Neuronal stem cell (in vitro differentiated cells): ENCODE data around the gene ADM5.

Experiments used
- DNase-seq: peaks from one replicate; pipeline ENCODE4 v3.0.0-alpha.2; 2013; ENCODE audit warnings: low spot score
- H2AFZ ChIP-seq: one replicate; pipeline ENCODE4 v1.6.1; 2013; ENCODE audit warnings: mild to moderate bottlenecking, low read length, inconsistent platforms
- H2AK5ac ChIP-seq: 2 replicates; pipeline ENCODE4 v1.6.1; 2013; ENCODE audit warnings: low read depth, mild to moderate bottlenecking, inconsistent platforms, low read length, moderate library complexity, mixed read lengths
- H2BK120ac ChIP-seq: 2 replicates; pipeline ENCODE4 v1.6.1; 2013; ENCODE audit warnings: low read depth, mild to moderate bottlenecking, inconsistent platforms, low read length, moderate library complexity, mixed read lengths
- H2BK12ac ChIP-seq: one replicate; pipeline ENCODE4 v1.6.1; 2013; ENCODE audit warnings: low read length, inconsistent platforms
- H2BK15ac ChIP-seq: 2 replicates; pipeline ENCODE4 v1.6.1; 2013; ENCODE audit warnings: mild to moderate bottlenecking, low read length, inconsistent platforms, mixed read lengths
- H2BK5ac ChIP-seq: one replicate; pipeline ENCODE4 v1.6.1; 2013; ENCODE audit warnings: inconsistent platforms, mild to moderate bottlenecking, low read length, moderate library complexity
- H3K14ac ChIP-seq: one replicate; pipeline ENCODE4 v1.6.1; 2013; ENCODE audit warnings: low read length, inconsistent platforms
- H3K18ac ChIP-seq: 2 replicates; pipeline ENCODE4 v1.6.1; 2013; ENCODE audit warnings: low read length, inconsistent platforms
- H3K23ac ChIP-seq: 2 replicates; pipeline ENCODE4 v1.6.1; 2013; ENCODE audit warnings: low read depth, mild to moderate bottlenecking, mixed read lengths, low read length, inconsistent platforms; ENCODE audit not compliant: poor library complexity
- H3K27ac ChIP-seq: replicated peaks from 3 replicates; pipeline ENCODE4 v1.5.1; 2013; ENCODE audit warnings: low read length, inconsistent platforms
- H3K27me3 ChIP-seq, 3 experiments: 2 replicates each; pipeline ENCODE4 v1.6.1; 2013; ENCODE audit warnings: low read length in 3 of 3, mild to moderate bottlenecking in 2 of 3, inconsistent platforms in 1 of 3, low read depth in 1 of 3, mixed read lengths in 1 of 3, moderate library complexity in 1 of 3; ENCODE audit not compliant: control insufficient read depth in 3 of 3, insufficient read depth in 3 of 3
- H3K36me3 ChIP-seq, 2 donors: replicated peaks in 1 of 2; 2 replicates each; pipeline ENCODE4 v1.6.1; 2013; ENCODE audit warnings: low read length in 2 of 2; ENCODE audit not compliant: control insufficient read depth in 2 of 2, insufficient read depth in 2 of 2
- H3K4ac ChIP-seq: 2 replicates; pipeline ENCODE4 v1.6.1; 2013; ENCODE audit warnings: inconsistent platforms, mild to moderate bottlenecking, low read length, moderate library complexity
- H3K4me1 ChIP-seq, 2 donors: 1 replicate in 1 of 2; 2 replicates in 1 of 2; pipeline ENCODE4 v1.6.1; 2013; ENCODE audit warnings: low read length in 2 of 2, low read depth in 1 of 2; ENCODE audit not compliant: control insufficient read depth in 2 of 2, insufficient read depth in 1 of 2
- H3K4me2 ChIP-seq: one replicate; pipeline ENCODE4 v1.6.1; 2013; ENCODE audit warnings: mild to moderate bottlenecking, low read length, inconsistent platforms; ENCODE audit not compliant: insufficient read depth, poor library complexity, severe bottlenecking
- H3K4me3 ChIP-seq, 2 donors: 2 replicates each; pipeline ENCODE4 v1.5.1; 2013; ENCODE audit warnings: low read length in 2 of 2, mild to moderate bottlenecking in 2 of 2, inconsistent platforms in 1 of 2, moderate library complexity in 1 of 2
- H3K79me1 ChIP-seq: one replicate; pipeline ENCODE4 v1.6.1; 2013; ENCODE audit warnings: low read depth, mild to moderate bottlenecking, inconsistent platforms, low read length, moderate library complexity
- H3K9ac ChIP-seq: one replicate; pipeline ENCODE4 v1.6.1; 2013; ENCODE audit warnings: mild to moderate bottlenecking, low read depth, low read length, inconsistent platforms; ENCODE audit not compliant: poor library complexity
- H3K9me3 ChIP-seq, 2 donors: replicated peaks in 1 of 2; 2 replicates each; pipeline versions ENCODE3 to v1.6.1; 2013; ENCODE audit warnings: low read length in 2 of 2, mild to moderate bottlenecking in 2 of 2, inconsistent platforms in 1 of 2, low read depth in 1 of 2, mixed read lengths in 1 of 2, moderate library complexity in 1 of 2; ENCODE audit not compliant: control insufficient read depth in 2 of 2, insufficient read depth in 1 of 2
- H4K8ac ChIP-seq: one replicate; pipeline ENCODE4 v1.6.1; 2013; ENCODE audit warnings: low read depth, mild to moderate bottlenecking, inconsistent platforms, low read length, moderate library complexity
- H4K91ac ChIP-seq: one replicate; pipeline ENCODE4 v1.6.1; 2013; ENCODE audit warnings: low read length, low read depth, mild to moderate bottlenecking, inconsistent platforms; ENCODE audit not compliant: poor library complexity
- WGBS, 2 donors: extraction: QIAGEN DNeasy Blood & Tissue Kit; methylation state at CpG; one replicate each; pipeline ENCODE4 v1.1.7; 2013; ENCODE audit warnings: missing lambda C conversion rate in 2 of 2, mixed read lengths in 1 of 2; ENCODE audit not compliant: insufficient read length in 2 of 2, insufficient replicate concordance in 1 of 2; ENCODE audit errors: extremely low coverage in 2 of 2; 5-methylcytosine and 5-hydroxymethylcytosine counted together

Gene ADM5

DNA sequence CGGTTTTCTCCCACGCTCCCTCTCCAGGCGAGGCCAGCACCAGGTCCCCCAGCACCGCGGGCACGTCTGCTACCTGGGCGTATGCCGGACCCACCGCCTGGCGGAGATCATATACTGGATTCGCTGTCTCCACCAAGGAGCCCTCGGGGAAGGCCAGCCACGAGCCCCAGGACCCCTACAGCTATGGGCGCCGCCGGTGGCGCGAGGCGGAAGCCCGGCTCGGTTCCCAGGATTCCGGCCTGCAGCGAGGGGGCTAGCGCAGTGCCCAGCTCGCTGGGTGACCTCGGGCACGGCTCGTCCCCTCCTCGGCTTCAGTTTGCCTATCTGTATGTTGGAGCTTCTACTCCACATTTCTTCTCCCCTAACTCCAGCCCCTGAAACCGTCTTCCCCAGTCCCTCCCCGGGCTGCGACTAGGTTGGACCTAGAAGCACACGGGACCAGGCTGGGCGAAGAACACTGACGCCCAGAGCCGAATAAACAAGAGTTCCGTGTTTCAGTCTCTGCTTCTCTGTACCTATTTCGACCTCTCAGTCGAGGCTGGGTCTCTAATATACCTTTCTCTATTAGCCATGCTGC, 773 bp downstream of the ADM5 start:
- peak overlapping the region; percentile 97 for H3K14ac ChIP-seq
- H3K4ac ChIP-seq, result peak overlapping the region; percentile 25
- no peak overlapping the region for H4K8ac ChIP-seq
- peak overlapping the region; percentile 91 for H2BK5ac ChIP-seq
- peak overlapping the region; percentile 98 for H3K18ac ChIP-seq
- H2BK12ac ChIP-seq, result no peak overlapping the region
- H3K9ac ChIP-seq, result peak overlapping the region; percentile 96
- DNase-seq, result no peak
- H3K4me3 ChIP-seq, result peak overlapping the region; percentile 55 to 94
- H3K27ac ChIP-seq, result peak overlapping the region; percentile 93
- no peaks in the 10 kb centered on the region for H3K27me3 ChIP-seq
- H3K4me1 ChIP-seq, result peaks cover 19 to 21% of the 10 kb centered on the region in 2 donors
- H4K91ac ChIP-seq, result no peak overlapping the region
- H3K79me1 ChIP-seq, result peaks cover 10% of the 10 kb centered on the region
- H3K4me2 ChIP-seq, result peak overlapping the region; percentile 90
- H2AK5ac ChIP-seq, result peak overlapping the region; percentile 68
- peaks cover 0 to 2% of the 10 kb centered on the region in 2 donors for H3K9me3 ChIP-seq
- peak overlapping the region; percentile 89 for H2AFZ ChIP-seq
- H3K23ac ChIP-seq, result peak overlapping the region; percentile 87
- no peak overlapping the region for H2BK15ac ChIP-seq
- no CpG with 5 or more reads among the region's 39 CpGs for WGBS, 2 donors
- no peak overlapping the region for H2BK120ac ChIP-seq
- H3K36me3 ChIP-seq, result peaks cover 24 to 60% of the 10 kb centered on the region in 2 donors

DNA sequence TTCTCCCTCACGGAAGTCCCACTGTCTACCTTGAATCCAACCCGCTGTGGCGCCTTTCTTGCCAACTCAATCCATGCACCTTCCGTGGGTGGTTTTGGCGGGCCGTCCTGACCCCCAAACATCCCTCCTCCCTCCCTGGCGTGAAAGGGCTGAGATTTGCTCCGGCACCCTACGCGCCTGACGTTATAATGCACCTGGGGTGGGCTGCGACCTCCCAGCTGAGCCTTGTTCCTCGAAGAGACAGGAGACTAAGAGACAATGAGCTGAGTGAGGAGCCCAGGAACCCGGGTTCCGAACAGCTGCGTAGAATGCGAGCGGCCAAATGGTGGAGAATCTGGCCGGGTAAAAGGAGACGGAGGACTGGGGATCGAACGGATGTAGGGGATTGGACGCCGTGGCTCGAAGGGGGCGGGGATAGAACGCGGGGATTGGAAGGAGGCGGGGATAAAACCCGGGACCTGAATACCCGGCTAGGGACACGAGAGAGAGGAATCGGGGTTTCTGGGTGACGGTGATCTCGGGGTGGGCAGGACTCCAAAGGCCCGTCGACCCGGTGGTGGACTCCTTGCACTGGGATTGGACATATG, 1.4 kb downstream of the ADM5 start, which contains the start of gene CPT1C:
CPT1C (plus strand) TSS at position 461 of the 587 bp plus-strand sequence. CDS start 1,137 bp downstream, outside the sequence.
- peak; percentile 91 for DNase-seq
- Histone ChIP-seq H2BK5ac (peak within 1 kb of the TSS; percentile 91), H3K36me3 (peaks cover 20 to 54% of the 10 kb centered on the region in 2 donors), H3K27ac (peak within 1 kb of the TSS; percentile 93), H2AFZ (peak within 1 kb of the TSS; percentile 89), H3K23ac (peak within 1 kb of the TSS; percentile 87), H4K91ac (no peak within 1 kb of the TSS), H3K9me3 (peaks cover 0 to 2% of the 10 kb centered on the region in 2 donors), H3K4me1 (peaks cover 19 to 21% of the 10 kb centered on the region in 2 donors), H3K9ac (peak within 1 kb of the TSS; percentile 96), H2AK5ac (peak within 1 kb of the TSS; percentile 68), H3K18ac (peak within 1 kb of the TSS; percentile 98), H2BK15ac (peak within 1 kb of the TSS; percentile 74), H2BK12ac (peak within 1 kb of the TSS; percentile 36), H3K79me1 (peaks cover 10% of the 10 kb centered on the region), H3K14ac (peak within 1 kb of the TSS; percentile 97), H4K8ac (no peak within 1 kb of the TSS), H3K4ac (peak within 1 kb of the TSS; percentile 25), H3K4me2 (peak within 1 kb of the TSS; percentile 90), H2BK120ac (peak within 1 kb of the TSS; percentile 63), H3K4me3 (peak within 1 kb of the TSS; percentile 55 to 94), H3K27me3 (no peaks in the 10 kb centered on the region)
- WGBS, 2 donors, result no CpG with 5 or more reads among the region's 38 CpGs

GRCh38 chr19:49691243-49692146, 2.1 kb downstream of the ADM5 start:
- Histone ChIP-seq H2BK120ac (peak overlapping the region; percentile 63), H3K27me3 (no peaks in the 10 kb centered on the region), H2AK5ac (no peak overlapping the region), H2BK15ac (peak overlapping the region; percentile 74), H3K18ac (peak overlapping the region; percentile 90), H3K4me2 (peak overlapping the region; percentile 66), H3K36me3 (peaks cover 14 to 52% of the 10 kb centered on the region in 2 donors), H3K27ac (peak overlapping the region; percentile 88), H3K4me1 (peaks cover 19 to 21% of the 10 kb centered on the region in 2 donors), H2BK5ac (peak overlapping the region; percentile 91), H4K91ac (no peak overlapping the region), H3K4ac (no peak overlapping the region), H3K23ac (peak overlapping the region; percentile 8), H3K9ac (peak overlapping the region; percentile 64), H3K4me3 (peak overlapping the region; percentile 55 to 83), H4K8ac (no peak overlapping the region), H3K14ac (peak overlapping the region; percentile 3), H3K79me1 (peaks cover 10% of the 10 kb centered on the region), H2AFZ (peak overlapping the region; percentile 89), H2BK12ac (no peak overlapping the region), H3K9me3 (peaks cover 0 to 2% of the 10 kb centered on the region in 2 donors)
- DNase-seq, result peak; percentile 80
- no CpG with 5 or more reads among the region's 39 CpGs for WGBS, 2 donors
